CD4-positive, CD25-positive, alpha-beta regulatory T cell (primary cell): ENCODE results near the gene OTOG. TPM values are rescaled to one million over a fixed set of nuclear protein-coding genes. Genes with fewer than 3 reads are reported as not detected.

Experiments
- ATAC-seq, 2 donors: fragments of 150-1000 bp; cut with Tn5 transposase; one replicate each; pipeline ENCODE4 v1.10.0; 2021; ENCODE audit warnings: low read depth in 2 of 2, moderate number of reproducible peaks in 2 of 2, moderate library complexity in 1 of 2
- DNase-seq, 3 donors: peaks; one replicate each; pipeline versions ENCODE4 v3.0.0 to v3.0.0-alpha.2; 2012 to 2022; ENCODE audit warnings: mixed read lengths in 1 of 3
- H3K27ac ChIP-seq: one replicate; pipeline ENCODE4 v1.7.0; 2013; ENCODE audit warnings: mild to moderate bottlenecking, low read length; ENCODE audit not compliant: insufficient read depth, poor library complexity, severe bottlenecking
- H3K27me3 ChIP-seq: one replicate; pipeline ENCODE4 v1.7.0; 2013; ENCODE audit warnings: low read length; ENCODE audit not compliant: control insufficient read depth, insufficient read depth
- H3K36me3 ChIP-seq: one replicate; pipeline ENCODE4 v1.7.0; 2013; ENCODE audit warnings: mild to moderate bottlenecking, low read length, moderate library complexity; ENCODE audit not compliant: control insufficient read depth, insufficient read depth
- H3K4me1 ChIP-seq: 2 replicates; pipeline ENCODE4 v1.7.0; 2013; ENCODE audit warnings: mild to moderate bottlenecking, low read length; ENCODE audit not compliant: insufficient read depth, control insufficient read depth, poor library complexity, severe bottlenecking
- H3K4me3 ChIP-seq: one replicate; pipeline ENCODE4 v1.7.0; 2013; ENCODE audit warnings: low read depth, mild to moderate bottlenecking, low read length, moderate library complexity
- H3K9me3 ChIP-seq, 2 experiments: 1 replicate in 1 of 2; 2 replicates in 1 of 2; pipeline ENCODE4 v1.7.0; 2013; ENCODE audit warnings: low read length in 2 of 2, mild to moderate bottlenecking in 1 of 2, moderate library complexity in 1 of 2; ENCODE audit not compliant: control insufficient read depth in 2 of 2
- H3K27ac Mint-ChIP-seq, 3 donors: one replicate each; pipeline ENCODE4 v1.8.0; 2020 to 2022; ENCODE audit warnings: mild to moderate bottlenecking in 3 of 3, mixed read lengths in 3 of 3, moderate library complexity in 2 of 3
- H3K27me3 Mint-ChIP-seq: one replicate; pipeline ENCODE4 v1.8.0; 2022; ENCODE audit warnings: mild to moderate bottlenecking, mixed read lengths
- H3K36me3 Mint-ChIP-seq: one replicate; pipeline ENCODE4 v1.8.0; 2020; ENCODE audit warnings: mixed read lengths
- H3K4me1 Mint-ChIP-seq, 4 donors: one replicate each; pipeline ENCODE4 v1.8.0; 2020 to 2022; ENCODE audit warnings: mixed read lengths in 4 of 4, mild to moderate bottlenecking in 1 of 4
- H3K4me3 Mint-ChIP-seq, 4 donors: one replicate each; pipeline ENCODE4 v1.8.0; 2020 to 2022; ENCODE audit warnings: mild to moderate bottlenecking in 4 of 4, mixed read lengths in 4 of 4, moderate library complexity in 3 of 4
- H3K9me3 Mint-ChIP-seq, 7 donors: one replicate each; pipeline ENCODE4 v1.8.0; 2020 to 2022; ENCODE audit warnings: mixed read lengths in 7 of 7, mild to moderate bottlenecking in 3 of 7, moderate library complexity in 2 of 7
- polyA plus RNA-seq, 4 donors: library from polyadenylated mRNA; unstranded; fragments of 300-500 nt; fragmentation: Illumina TruSeq; gene quantifications; one replicate each; pipeline ENCODE4 v1.2.3, GENCODE V29; 2021
- total RNA-seq: library from RNA; stranded (reverse); gene quantifications from one replicate; pipeline ENCODE4 v1.2.3, GENCODE V29; 2022

Gene OTOG
- total and polyA plus RNA-seq, 5 donors from 2014 or later = not detected

DNA sequence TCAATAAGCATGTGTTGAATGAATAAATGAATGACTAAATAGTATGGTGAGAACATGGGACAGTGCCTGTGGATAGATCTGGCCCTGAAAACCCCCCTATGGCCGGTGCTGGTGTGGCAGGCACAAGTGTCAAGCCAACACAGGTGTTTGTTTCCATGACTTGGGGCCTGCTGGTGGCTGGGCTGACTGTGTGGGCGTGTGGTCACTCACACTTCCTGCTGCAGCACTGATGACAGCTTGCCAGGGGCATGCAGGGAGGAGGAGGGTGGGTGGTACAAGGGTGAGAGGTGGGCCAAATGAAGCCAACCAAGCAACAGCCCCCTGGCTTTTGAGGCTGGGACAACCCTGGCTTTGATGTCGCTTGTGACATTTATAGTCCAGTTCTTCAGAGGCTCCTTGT lies 40.1 kb upstream of the OTOG start:
- Histone ChIP-seq H3K36me3 (no peaks in the 10 kb centered on the region), H3K9me3 (no peaks in the 10 kb centered on the region), H3K4me3 (no peak overlapping the region), H3K27ac (no peak overlapping the region), H3K27me3 (peaks cover 3% of the 10 kb centered on the region), H3K4me1 (no peaks in the 10 kb centered on the region)
- Mint-ChIP-seq H3K27me3 (peaks cover 10% of the 10 kb centered on the region), H3K4me1 (no peaks in the 10 kb centered on the region), H3K9me3 (no peaks in the 10 kb centered on the region), H3K4me3 (no peak overlapping the region), H3K36me3 (no peaks in the 10 kb centered on the region), H3K27ac (no peak overlapping the region)
- DNase-seq (no peak), ATAC-seq (no peak)

DNA sequence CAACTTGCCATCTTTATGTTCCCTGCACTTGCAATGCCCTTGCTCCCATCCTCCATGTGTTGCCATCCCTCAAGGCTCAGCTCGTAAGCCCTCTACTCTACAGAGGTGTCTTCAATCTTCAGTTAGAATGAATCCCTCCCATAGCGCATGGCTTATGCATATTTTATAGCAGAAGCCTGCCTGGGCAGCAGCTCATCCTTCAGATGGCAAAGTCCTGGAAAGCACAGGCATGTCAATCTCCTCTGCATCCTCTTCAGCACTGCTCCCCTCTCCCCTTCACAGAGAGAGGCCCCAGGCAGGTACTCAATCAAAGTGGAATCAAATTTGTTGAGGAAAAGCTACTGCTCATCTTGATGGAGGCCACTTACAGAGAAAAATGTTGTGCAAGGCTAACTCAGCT lies 39.3 kb upstream of the OTOG start:
- no peaks in the 10 kb centered on the region for H3K4me1 Mint-ChIP-seq
- Histone ChIP-seq H3K9me3 (no peaks in the 10 kb centered on the region), H3K27ac (no peak overlapping the region), H3K27me3 (peaks cover 3% of the 10 kb centered on the region), H3K4me1 (no peaks in the 10 kb centered on the region), H3K36me3 (no peaks in the 10 kb centered on the region), H3K4me3 (no peak overlapping the region)
- ATAC-seq (no peak), DNase-seq (no peak)
- peaks cover 10% of the 10 kb centered on the region for H3K27me3 Mint-ChIP-seq
- no peaks in the 10 kb centered on the region for H3K36me3 Mint-ChIP-seq
- H3K4me3 Mint-ChIP-seq = no peak overlapping the region
- H3K27ac Mint-ChIP-seq = no peak overlapping the region
- no peaks in the 10 kb centered on the region for H3K9me3 Mint-ChIP-seq

DNA sequence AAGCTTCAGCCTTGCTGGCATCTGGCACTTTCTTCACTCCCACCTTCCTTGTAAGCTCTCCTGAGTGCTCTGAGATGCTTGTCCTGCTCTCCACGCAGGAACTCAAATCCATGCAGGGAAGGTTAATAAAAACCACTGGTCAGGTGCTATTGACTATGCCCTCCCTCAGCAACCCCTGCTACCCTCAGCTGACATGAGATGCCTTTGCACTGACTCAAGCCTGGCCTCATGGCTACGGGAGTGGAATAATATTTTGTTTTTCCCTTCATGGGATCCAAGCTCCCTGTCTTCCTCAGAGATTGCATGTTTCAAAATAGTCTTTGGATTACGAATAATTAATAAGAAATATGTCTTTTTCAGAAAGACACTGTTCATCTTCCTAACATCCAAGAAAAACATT lies 38.8 kb upstream of the OTOG start:
- Mint-ChIP-seq H3K27ac (no peak overlapping the region), H3K27me3 (peaks cover 10% of the 10 kb centered on the region), H3K36me3 (no peaks in the 10 kb centered on the region), H3K9me3 (no peaks in the 10 kb centered on the region), H3K4me1 (no peaks in the 10 kb centered on the region), H3K4me3 (no peak overlapping the region)
- H3K27ac ChIP-seq = no peak overlapping the region
- H3K27me3 ChIP-seq = peaks cover 3% of the 10 kb centered on the region
- ATAC-seq (no peak), DNase-seq (no peak)
- no peaks in the 10 kb centered on the region for H3K4me1 ChIP-seq
- no peaks in the 10 kb centered on the region for H3K9me3 ChIP-seq
- no peaks in the 10 kb centered on the region for H3K36me3 ChIP-seq
- H3K4me3 ChIP-seq = no peak overlapping the region

DNA sequence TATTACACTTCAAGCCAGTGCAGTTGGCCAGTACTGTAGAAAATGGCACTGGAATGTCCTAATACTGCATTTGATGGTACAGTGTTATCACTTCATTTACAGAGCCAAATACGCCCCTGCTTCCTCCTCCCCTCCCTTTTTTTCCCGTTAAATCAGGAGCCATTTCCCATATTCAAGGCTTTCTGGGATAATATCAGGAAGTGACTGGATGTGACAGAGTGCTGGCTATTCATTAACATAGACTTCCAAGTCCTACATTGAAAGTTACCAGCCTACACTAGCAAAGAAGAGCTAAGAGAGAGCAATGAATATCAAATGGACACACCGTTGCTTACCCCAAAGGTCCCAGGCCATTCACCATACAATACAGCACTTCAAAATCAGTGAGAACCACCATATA lies 38.3 kb upstream of the OTOG start:
- H3K9me3 ChIP-seq = no peaks in the 10 kb centered on the region
- H3K4me1 ChIP-seq = no peaks in the 10 kb centered on the region
- Mint-ChIP-seq H3K4me3 (no peak overlapping the region), H3K4me1 (no peaks in the 10 kb centered on the region), H3K27ac (no peak overlapping the region), H3K36me3 (no peaks in the 10 kb centered on the region), H3K9me3 (no peaks in the 10 kb centered on the region), H3K27me3 (peaks cover 10% of the 10 kb centered on the region)
- H3K27me3 ChIP-seq = peaks cover 3% of the 10 kb centered on the region
- no peak for ATAC-seq
- H3K4me3 ChIP-seq = no peak overlapping the region
- H3K27ac ChIP-seq = no peak overlapping the region
- no peak for DNase-seq
- no peaks in the 10 kb centered on the region for H3K36me3 ChIP-seq

DNA sequence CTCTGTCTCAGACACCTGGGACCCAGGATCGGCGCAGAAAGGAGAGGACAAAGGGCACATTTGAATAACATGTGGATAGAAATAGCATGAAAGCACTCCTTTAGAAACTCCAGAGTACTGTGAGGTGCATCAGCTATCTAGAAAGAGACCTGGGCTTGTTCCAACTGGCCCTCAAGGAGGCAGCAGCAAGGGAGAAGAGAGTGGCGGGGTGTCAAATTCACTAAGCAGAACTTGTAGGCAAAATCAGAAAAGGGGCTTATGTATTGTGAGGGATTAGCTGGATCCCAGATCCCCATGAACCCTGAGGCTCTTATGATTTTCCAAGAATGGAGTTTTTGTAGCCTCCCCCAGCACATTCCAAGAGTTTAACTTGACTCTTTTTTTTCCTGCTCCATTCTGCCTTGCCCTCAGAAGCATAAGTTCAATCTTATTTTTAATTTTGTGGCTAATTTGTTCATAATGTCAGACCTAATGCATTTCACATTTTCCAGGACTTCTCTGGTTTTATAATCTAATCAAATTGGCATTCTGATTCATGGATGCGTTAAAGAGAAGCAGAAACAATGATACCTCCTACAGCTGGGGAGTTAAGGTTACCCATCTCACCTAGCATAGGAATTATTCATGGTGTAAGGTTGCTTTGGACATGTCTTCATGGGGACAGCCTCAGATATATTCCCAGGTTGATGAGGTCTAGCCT lies 36.4 kb upstream of the OTOG start:
- Histone ChIP-seq H3K27me3 (peaks cover 3% of the 10 kb centered on the region), H3K9me3 (no peaks in the 10 kb centered on the region), H3K4me1 (no peaks in the 10 kb centered on the region), H3K36me3 (no peaks in the 10 kb centered on the region), H3K27ac (no peak overlapping the region), H3K4me3 (no peak overlapping the region)
- H3K4me1 Mint-ChIP-seq = no peaks in the 10 kb centered on the region
- no peak overlapping the region for H3K27ac Mint-ChIP-seq
- no peak overlapping the region for H3K4me3 Mint-ChIP-seq
- no peak for DNase-seq
- peaks cover 4% of the 10 kb centered on the region for H3K27me3 Mint-ChIP-seq
- no peaks in the 10 kb centered on the region for H3K9me3 Mint-ChIP-seq
- no peak for ATAC-seq
- H3K36me3 Mint-ChIP-seq = no peaks in the 10 kb centered on the region

DNA sequence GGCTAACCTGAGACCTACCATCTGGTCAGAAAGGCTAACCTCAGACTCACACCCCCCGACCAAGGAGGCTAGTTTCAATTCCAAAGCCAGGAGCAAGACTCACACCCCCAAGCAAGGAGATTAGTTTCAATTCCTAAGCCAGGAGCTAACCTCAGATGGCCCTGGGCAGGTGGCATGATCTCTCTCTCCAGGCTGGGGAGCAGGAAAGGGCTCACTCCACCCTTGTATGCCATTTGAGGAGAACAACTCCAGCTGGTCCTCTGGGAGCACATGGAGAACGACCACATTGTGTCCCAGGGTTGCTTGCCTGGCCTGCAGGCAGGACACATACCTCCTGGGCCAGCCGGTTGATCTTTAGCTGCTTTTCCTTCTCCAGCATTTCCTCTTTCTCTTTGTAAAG lies 35.5 kb upstream of the OTOG start:
- Mint-ChIP-seq H3K4me1 (no peaks in the 10 kb centered on the region), H3K27ac (no peak overlapping the region), H3K36me3 (no peaks in the 10 kb centered on the region), H3K9me3 (no peaks in the 10 kb centered on the region), H3K27me3 (peaks cover 4% of the 10 kb centered on the region), H3K4me3 (no peak overlapping the region)
- H3K36me3 ChIP-seq = no peaks in the 10 kb centered on the region
- no peak for DNase-seq
- H3K27me3 ChIP-seq = peaks cover 3% of the 10 kb centered on the region
- H3K4me3 ChIP-seq = no peak overlapping the region
- no peaks in the 10 kb centered on the region for H3K4me1 ChIP-seq
- H3K9me3 ChIP-seq = no peaks in the 10 kb centered on the region
- no peak overlapping the region for H3K27ac ChIP-seq
- ATAC-seq = no peak

DNA sequence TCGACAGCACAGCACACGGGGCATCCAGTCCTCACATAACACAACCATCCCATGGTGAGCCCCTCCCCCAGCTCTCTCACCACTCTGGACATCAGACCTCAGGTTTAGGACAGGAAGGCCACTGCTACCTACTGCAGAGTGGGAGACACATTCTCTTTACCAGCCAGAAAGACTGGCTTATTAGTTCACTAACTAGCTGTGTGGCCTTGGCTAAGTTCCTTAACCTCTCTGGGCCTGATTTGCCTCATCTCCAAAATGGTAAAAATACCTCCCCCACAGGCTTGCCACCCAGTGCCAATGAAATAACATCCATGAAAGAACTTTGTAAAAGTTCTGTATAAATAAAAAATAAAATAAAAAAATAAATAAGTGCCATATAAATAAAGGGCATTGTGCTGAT lies 35.0 kb upstream of the OTOG start:
- H3K4me3 Mint-ChIP-seq = no peak overlapping the region
- no peak for ATAC-seq
- H3K27ac Mint-ChIP-seq = no peak overlapping the region
- H3K4me1 Mint-ChIP-seq = no peaks in the 10 kb centered on the region
- Histone ChIP-seq H3K4me1 (no peaks in the 10 kb centered on the region), H3K36me3 (no peaks in the 10 kb centered on the region), H3K27ac (no peak overlapping the region), H3K9me3 (no peaks in the 10 kb centered on the region), H3K27me3 (peaks cover 3% of the 10 kb centered on the region), H3K4me3 (no peak overlapping the region)
- H3K36me3 Mint-ChIP-seq = no peaks in the 10 kb centered on the region
- H3K9me3 Mint-ChIP-seq = no peaks in the 10 kb centered on the region
- peaks cover 4% of the 10 kb centered on the region for H3K27me3 Mint-ChIP-seq
- no peak for DNase-seq

DNA sequence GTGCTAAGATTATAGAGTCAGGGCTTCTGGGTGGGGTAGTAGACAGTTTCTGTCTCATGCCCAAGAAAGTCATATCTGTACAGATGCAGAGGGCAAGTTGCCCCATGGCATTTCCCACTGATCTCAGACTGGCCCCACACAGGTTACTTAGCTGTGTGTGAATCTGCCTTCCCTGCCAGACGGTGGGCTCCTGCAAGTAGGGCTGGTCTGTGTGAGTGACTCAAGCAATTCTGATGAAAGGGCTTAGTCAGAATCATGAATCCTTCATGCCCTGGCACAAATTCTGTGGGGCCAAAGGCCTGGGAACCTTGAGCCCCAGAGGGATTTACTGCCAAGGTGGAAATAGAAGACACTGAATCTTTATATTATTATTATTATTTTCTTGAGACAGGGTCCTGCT lies 33.2 kb upstream of the OTOG start:
- H3K27me3 ChIP-seq = peaks cover 3% of the 10 kb centered on the region
- Mint-ChIP-seq H3K27me3 (peaks cover 4% of the 10 kb centered on the region), H3K9me3 (no peaks in the 10 kb centered on the region), H3K36me3 (no peaks in the 10 kb centered on the region), H3K4me3 (no peak overlapping the region), H3K4me1 (no peaks in the 10 kb centered on the region), H3K27ac (no peak overlapping the region)
- no peaks in the 10 kb centered on the region for H3K4me1 ChIP-seq
- ATAC-seq = no peak
- no peak overlapping the region for H3K4me3 ChIP-seq
- H3K36me3 ChIP-seq = no peaks in the 10 kb centered on the region
- H3K27ac ChIP-seq = no peak overlapping the region
- no peak for DNase-seq
- H3K9me3 ChIP-seq = no peaks in the 10 kb centered on the region
